ENCODE data around the gene TMEM108.

- TF ChIP-seq, protein P1, sequence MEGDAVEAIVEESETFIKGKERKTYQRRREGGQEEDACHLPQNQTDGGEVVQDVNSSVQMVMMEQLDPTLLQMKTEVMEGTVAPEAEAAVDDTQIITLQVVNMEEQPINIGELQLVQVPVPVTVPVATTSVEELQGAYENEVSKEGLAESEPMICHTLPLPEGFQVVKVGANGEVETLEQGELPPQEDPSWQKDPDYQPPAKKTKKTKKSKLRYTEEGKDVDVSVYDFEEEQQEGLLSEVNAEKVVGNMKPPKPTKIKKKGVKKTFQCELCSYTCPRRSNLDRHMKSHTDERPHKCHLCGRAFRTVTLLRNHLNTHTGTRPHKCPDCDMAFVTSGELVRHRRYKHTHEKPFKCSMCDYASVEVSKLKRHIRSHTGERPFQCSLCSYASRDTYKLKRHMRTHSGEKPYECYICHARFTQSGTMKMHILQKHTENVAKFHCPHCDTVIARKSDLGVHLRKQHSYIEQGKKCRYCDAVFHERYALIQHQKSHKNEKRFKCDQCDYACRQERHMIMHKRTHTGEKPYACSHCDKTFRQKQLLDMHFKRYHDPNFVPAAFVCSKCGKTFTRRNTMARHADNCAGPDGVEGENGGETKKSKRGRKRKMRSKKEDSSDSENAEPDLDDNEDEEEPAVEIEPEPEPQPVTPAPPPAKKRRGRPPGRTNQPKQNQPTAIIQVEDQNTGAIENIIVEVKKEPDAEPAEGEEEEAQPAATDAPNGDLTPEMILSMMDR (IDR thresholded peaks at IDR 0.05), result no peak
- no peak for TF ChIP-seq POLR2A (IDR thresholded peaks at IDR 0.05)
Measured at GRCh38 chr3:133439563-133439962, 401.4 kb downstream of the TMEM108 start.

Measured in heart left ventricle (tissue), 13 donors.